NK-92 treated with Interleukin-12 subunit alpha and Interleukin-12 subunit beta, amount 100 ng/mL, for 24 hours (cell line): Measurements from ENCODE around the gene FOXP1.

Source experiments
- DNase-seq: peaks from one replicate; lab custom pipeline; 2025; lab: John Stamatoyannopoulos, UW

FOXP1 gene

GRCh38 chr3:71264840-71265239 is 318.7 kb downstream of the FOXP1 start:
- DNase-seq: no peak

- no peak for DNase-seq
Measured at GRCh38 chr3:71262364-71263265, 320.9 kb downstream of the FOXP1 start.

GRCh38 chr3:71260782-71261181 is 322.7 kb downstream of the FOXP1 start:
- no peak for DNase-seq

GRCh38 chr3:71258526-71258925 is 325.0 kb downstream of the FOXP1 start:
- DNase-seq: no peak

GRCh38 chr3:71258116-71258515 is 325.4 kb downstream of the FOXP1 start:
- DNase-seq: no peak

- no peak for DNase-seq
Measured at GRCh38 chr3:71255498-71255897, 328.0 kb downstream of the FOXP1 start.

GRCh38 chr3:71254281-71255057 is 329.1 kb downstream of the FOXP1 start:
- no peak for DNase-seq

- no peak for DNase-seq
Measured at GRCh38 chr3:71253169-71253568, 330.4 kb downstream of the FOXP1 start.

- no peak for DNase-seq
Measured at GRCh38 chr3:71252466-71252865, 331.1 kb downstream of the FOXP1 start.

GRCh38 chr3:71251156-71251775 is 332.3 kb downstream of the FOXP1 start:
- no peak for DNase-seq

GRCh38 chr3:71250026-71250425 is 333.5 kb downstream of the FOXP1 start:
- no peak for DNase-seq

- DNase-seq: no peak
Measured at GRCh38 chr3:71247958-71248335, 335.6 kb downstream of the FOXP1 start.

GRCh38 chr3:71247221-71247957 is 336.1 kb downstream of the FOXP1 start:
- DNase-seq: no peak

GRCh38 chr3:71245971-71246880 is 337.3 kb downstream of the FOXP1 start:
- DNase-seq: no peak

- no peak for DNase-seq
Measured at GRCh38 chr3:71244826-71245488, 338.6 kb downstream of the FOXP1 start.

- no peak for DNase-seq
Measured at GRCh38 chr3:71244153-71244825, 339.2 kb downstream of the FOXP1 start.

- no peak for DNase-seq
Measured at GRCh38 chr3:71243229-71243628, 340.3 kb downstream of the FOXP1 start.

GRCh38 chr3:71241981-71242560 is 341.5 kb downstream of the FOXP1 start:
- no peak for DNase-seq

- no peak for DNase-seq
Measured at GRCh38 chr3:71241246-71241901, 342.2 kb downstream of the FOXP1 start.
